Endothelial cell (in vitro differentiated cells): ENCODE measurements around the gene PPP1R27. TPM values are rescaled to one million over a fixed set of nuclear protein-coding genes. Genes with fewer than 3 reads are reported as not detected.
A peak's percentile ranks its signal among the peaks of the same experiment; 100 is the strongest.

Experiments used
- DNase-seq: peaks from one replicate; pipeline ENCODE4 v3.0.0; 2021; ENCODE audit warnings: low spot score
- H3K27ac Mint-ChIP-seq: one replicate; pipeline ENCODE4 v1.8.0; 2021; ENCODE audit warnings: mixed read lengths, inconsistent platforms; ENCODE audit not compliant: unreplicated experiment
- H3K27me3 Mint-ChIP-seq: one replicate; pipeline ENCODE4 v1.8.0; 2021; ENCODE audit warnings: mild to moderate bottlenecking, moderate library complexity, mixed read lengths, inconsistent platforms; ENCODE audit not compliant: unreplicated experiment
- H3K36me3 Mint-ChIP-seq: one replicate; pipeline ENCODE4 v1.8.0; 2021; ENCODE audit warnings: mild to moderate bottlenecking, low read depth, mixed read lengths, inconsistent platforms; ENCODE audit not compliant: unreplicated experiment
- H3K4me1 Mint-ChIP-seq: one replicate; pipeline ENCODE4 v1.8.0; 2021; ENCODE audit warnings: mild to moderate bottlenecking, mixed read lengths, inconsistent platforms; ENCODE audit not compliant: unreplicated experiment
- H3K4me3 Mint-ChIP-seq: one replicate; pipeline ENCODE4 v1.8.0; 2021; ENCODE audit warnings: mild to moderate bottlenecking, mixed read lengths, inconsistent platforms; ENCODE audit not compliant: unreplicated experiment
- H3K9me3 Mint-ChIP-seq: one replicate; pipeline ENCODE4 v1.8.0; 2021; ENCODE audit warnings: mixed read lengths, inconsistent platforms; ENCODE audit not compliant: unreplicated experiment
- CTCF ChIP-seq: fragments of 200-600 bp; sonication (generic); IDR thresholded peaks from one replicate; pipeline ENCODE4 v1.5.0; 2021; ENCODE audit warnings: antibody characterized with exemption; ENCODE audit not compliant: unreplicated experiment
- total RNA-seq: library from RNA; stranded (reverse); fragmentation: NEBNext Ultra II Directional; extraction: Animal tissue kit (Norgen Biotek cat#: 25700); gene quantifications from one replicate; pipeline ENCODE4 v1.2.1, GENCODE V29; 2021; ENCODE audit not compliant: unreplicated experiment

The PPP1R27 gene
- total RNA-seq, 1 donor from 2014 or later, result not detected

GRCh38 chr17:81833160-81833920 lies 1.5 kb downstream of the PPP1R27 start, which contains the start of gene MCRIP1:
Gene MCRIP1 (minus strand): TSS chr17:81833291. CDS start chr17:81824506, 8,785 bp downstream.
- no peak for TF ChIP-seq CTCF
- peak; percentile 96 for DNase-seq
- Mint-ChIP-seq H3K4me1 (peaks cover 13% of the 10 kb centered on the region), H3K27ac (peak within 1 kb of the TSS; percentile 78), H3K27me3 (peaks cover 20% of the 10 kb centered on the region), H3K4me3 (peak within 1 kb of the TSS; percentile 92), H3K36me3 (peaks cover 9% of the 10 kb centered on the region), H3K9me3 (no peaks in the 10 kb centered on the region)

- H3K9me3 Mint-ChIP-seq, result no peaks in the 10 kb centered on the region
- no peak for TF ChIP-seq CTCF
- peak overlapping the region; percentile 92 for H3K4me3 Mint-ChIP-seq
- H3K27ac Mint-ChIP-seq, result peak overlapping the region; percentile 52
- peaks cover 14% of the 10 kb centered on the region for H3K4me1 Mint-ChIP-seq
- no peak for DNase-seq
- H3K36me3 Mint-ChIP-seq, result peaks cover 9% of the 10 kb centered on the region
- H3K27me3 Mint-ChIP-seq, result peaks cover 19% of the 10 kb centered on the region
These were observed 2.2 kb downstream of the PPP1R27 start for GRCh38 chr17:81832608-81833159.

- Mint-ChIP-seq H3K9me3 (no peaks in the 10 kb centered on the region), H3K4me3 (peak overlapping the region; percentile 92), H3K27ac (peak overlapping the region; percentile 52), H3K27me3 (peaks cover 17% of the 10 kb centered on the region), H3K4me1 (peaks cover 14% of the 10 kb centered on the region), H3K36me3 (peaks cover 9% of the 10 kb centered on the region)
- no peak for TF ChIP-seq CTCF
- DNase-seq, result no peak
These were observed 2.8 kb downstream of the PPP1R27 start for GRCh38 chr17:81831957-81832607.

- TF ChIP-seq CTCF, result no peak
These were observed 3.3 kb downstream of the PPP1R27 start for GRCh38 chr17:81831563-81831956.

More at GRCh38 chr17:81831563-81831956, 3.3 kb downstream of the PPP1R27 start:
- no peak for DNase-seq
- Mint-ChIP-seq H3K9me3 (no peaks in the 10 kb centered on the region), H3K27me3 (peaks cover 17% of the 10 kb centered on the region), H3K4me3 (peak overlapping the region; percentile 92), H3K4me1 (peaks cover 14% of the 10 kb centered on the region), H3K36me3 (peaks cover 9% of the 10 kb centered on the region), H3K27ac (no peak overlapping the region)
